HT-29 (cell line): ENCODE measurements around the gene COL9A1. TPM values are rescaled to one million over a fixed set of nuclear protein-coding genes. Genes with fewer than 3 reads are reported as not detected.

Experiments used
- DNase-seq: peaks from one replicate; pipeline ENCODE4 v3.0.0-alpha.2; 2015; ENCODE audit warnings: low spot score
- total RNA-seq: library from RNA; depleted of rRNA; stranded (reverse); fragments of >200 nt; shearing (Covaris generic); gene quantifications from 2 replicates; pipeline ENCODE4 v1.2.3, GENCODE V29; 2014

Gene COL9A1
- total RNA-seq, 1 experiment from 2014 or later, result not detected

GRCh38 chr6:70234561-70235236 is 68.2 kb downstream of the COL9A1 start:
- DNase-seq, result no peak

GRCh38 chr6:70231311-70231710 is 71.6 kb downstream of the COL9A1 start:
- no peak for DNase-seq

GRCh38 chr6:70225055-70225454 is 77.8 kb downstream of the COL9A1 start:
- DNase-seq, result no peak

- no peak for DNase-seq
These were observed 80.5 kb downstream of the COL9A1 start for GRCh38 chr6:70222439-70222749.

GRCh38 chr6:70221715-70222438 is 81.0 kb downstream of the COL9A1 start:
- no peak for DNase-seq

- DNase-seq, result peak; percentile 38
These were observed 81.7 kb downstream of the COL9A1 start for GRCh38 chr6:70221025-70221714.

- DNase-seq, result no peak
These were observed 82.8 kb downstream of the COL9A1 start for GRCh38 chr6:70219943-70220613.

- no peak for DNase-seq
These were observed 86.1 kb downstream of the COL9A1 start for GRCh38 chr6:70216767-70217166.

GRCh38 chr6:70215460-70216108 is 87.3 kb downstream of the COL9A1 start:
- no peak for DNase-seq

- DNase-seq, result peak; percentile 30
These were observed 92.4 kb downstream of the COL9A1 start for GRCh38 chr6:70210462-70210861.

- no peak for DNase-seq
These were observed 94.6 kb downstream of the COL9A1 start for GRCh38 chr6:70208235-70208790.

GRCh38 chr6:70198785-70199184 is 104.1 kb downstream of the COL9A1 start:
- no peak for DNase-seq

- DNase-seq, result no peak
These were observed 106.4 kb downstream of the COL9A1 start for GRCh38 chr6:70196531-70196930.

GRCh38 chr6:70194421-70194820 is 108.5 kb downstream of the COL9A1 start:
- no peak for DNase-seq

- no peak for DNase-seq
These were observed 114.7 kb downstream of the COL9A1 start for GRCh38 chr6:70188202-70188601.

- no peak for DNase-seq
These were observed 116.4 kb downstream of the COL9A1 start for GRCh38 chr6:70186461-70186860.

- no peak for DNase-seq
These were observed 118.2 kb downstream of the COL9A1 start for GRCh38 chr6:70184723-70185122.

- DNase-seq, result no peak
These were observed 119.3 kb downstream of the COL9A1 start for GRCh38 chr6:70183538-70183937.

GRCh38 chr6:70180901-70181599 is 121.8 kb downstream of the COL9A1 start:
- no peak for DNase-seq

- no peak for DNase-seq
These were observed 122.5 kb downstream of the COL9A1 start for GRCh38 chr6:70180183-70180900.
